ENCODE measurements around the gene BTBD19.

DNA sequence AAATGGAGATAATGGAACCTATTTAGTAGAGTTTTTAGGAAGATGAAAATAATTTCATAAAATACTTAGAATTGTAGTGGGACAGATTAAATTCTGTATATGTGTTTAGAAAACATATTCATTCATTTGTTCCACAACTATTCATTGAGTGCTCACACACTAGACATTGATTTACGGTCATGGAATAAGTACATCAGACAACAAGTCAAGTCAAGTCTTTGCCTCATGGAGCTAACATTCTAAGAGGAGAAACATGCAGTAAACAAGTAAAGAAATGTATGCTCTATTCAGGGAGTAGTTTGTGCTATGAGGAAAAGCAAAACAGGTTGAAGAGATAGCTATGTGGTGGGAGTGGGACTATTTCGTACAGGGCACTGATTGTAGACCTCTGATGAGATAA, 9.0 kb downstream of the BTBD19 start:
- no peak for TF ChIP-seq SIN3A (IDR thresholded peaks at IDR 0.05; ENCODE audit: low read depth)
- no peak for TF ChIP-seq POLR2A (IDR thresholded peaks at IDR 0.05; ENCODE audit: borderline replicate concordance, extremely low read depth, insufficient read depth, insufficient read length)
- TF ChIP-seq EZH2 (IDR thresholded peaks at IDR 0.05): no peak
- no peak for TF ChIP-seq RAD21 (IDR thresholded peaks at IDR 0.05; ENCODE audit: low read depth)
- TF ChIP-seq, protein P1, sequence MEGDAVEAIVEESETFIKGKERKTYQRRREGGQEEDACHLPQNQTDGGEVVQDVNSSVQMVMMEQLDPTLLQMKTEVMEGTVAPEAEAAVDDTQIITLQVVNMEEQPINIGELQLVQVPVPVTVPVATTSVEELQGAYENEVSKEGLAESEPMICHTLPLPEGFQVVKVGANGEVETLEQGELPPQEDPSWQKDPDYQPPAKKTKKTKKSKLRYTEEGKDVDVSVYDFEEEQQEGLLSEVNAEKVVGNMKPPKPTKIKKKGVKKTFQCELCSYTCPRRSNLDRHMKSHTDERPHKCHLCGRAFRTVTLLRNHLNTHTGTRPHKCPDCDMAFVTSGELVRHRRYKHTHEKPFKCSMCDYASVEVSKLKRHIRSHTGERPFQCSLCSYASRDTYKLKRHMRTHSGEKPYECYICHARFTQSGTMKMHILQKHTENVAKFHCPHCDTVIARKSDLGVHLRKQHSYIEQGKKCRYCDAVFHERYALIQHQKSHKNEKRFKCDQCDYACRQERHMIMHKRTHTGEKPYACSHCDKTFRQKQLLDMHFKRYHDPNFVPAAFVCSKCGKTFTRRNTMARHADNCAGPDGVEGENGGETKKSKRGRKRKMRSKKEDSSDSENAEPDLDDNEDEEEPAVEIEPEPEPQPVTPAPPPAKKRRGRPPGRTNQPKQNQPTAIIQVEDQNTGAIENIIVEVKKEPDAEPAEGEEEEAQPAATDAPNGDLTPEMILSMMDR (IDR thresholded peaks at IDR 0.05 in 2 of 3, conservative IDR thresholded peaks at IDR 0.05 in 1 of 3; ENCODE audit: borderline replicate concordance in 1 of 3, insufficient read depth in 1 of 3, low read depth in 2 of 3, low read length in 2 of 3): no peak
- no peak for TF ChIP-seq YY1 (IDR thresholded peaks at IDR 0.05; ENCODE audit: extremely low read depth, insufficient replicate concordance, low read depth, low read length)
- TF ChIP-seq, protein P2, sequence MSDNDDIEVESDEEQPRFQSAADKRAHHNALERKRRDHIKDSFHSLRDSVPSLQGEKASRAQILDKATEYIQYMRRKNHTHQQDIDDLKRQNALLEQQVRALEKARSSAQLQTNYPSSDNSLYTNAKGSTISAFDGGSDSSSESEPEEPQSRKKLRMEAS (IDR thresholded peaks at IDR 0.05): no peak
- TF ChIP-seq ZNF274 (IDR thresholded peaks at IDR 0.05; ENCODE audit: low read depth, low read length): no peak

Measured in HCT116 (cell line).